GM19455 (cell line): ENCODE results near the gene ALMS1.
"Not testable (repeated sequence)": the region's sequence is repeated elsewhere in the genome, so short reads cannot be mapped to it uniquely, and the experiment has no call there.

Experiments used
- ATAC-seq: cut with Tn5 transposase; IDR thresholded peaks from one replicate; pipeline ENCODE4 v1.9.1; 2021; ENCODE audit not compliant: unreplicated experiment

ALMS1 gene

GRCh38 chr2:73504850-73505249, 119.2 kb downstream of the ALMS1 start:
- not testable (repeated sequence) for ATAC-seq

DNA sequence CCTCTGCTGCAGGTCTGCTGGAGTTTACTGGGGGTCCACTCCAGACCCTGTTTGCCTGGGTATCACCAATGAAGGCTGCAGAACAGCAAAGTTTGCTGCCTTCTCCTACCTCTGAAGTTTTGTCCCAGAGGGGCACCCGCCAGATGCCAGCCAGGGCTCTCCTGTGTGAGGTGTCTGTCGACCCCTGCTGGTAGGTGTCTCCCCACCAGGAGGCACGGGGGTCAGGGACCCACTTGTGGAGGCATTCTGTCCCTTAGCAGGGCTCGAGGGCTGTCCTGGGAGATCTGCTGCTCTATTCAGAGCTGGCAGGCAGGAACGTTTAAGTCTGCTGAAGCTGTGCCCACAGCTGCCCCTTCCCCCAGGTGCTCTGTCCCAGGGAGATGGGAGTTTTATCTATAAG, 124.8 kb downstream of the ALMS1 start:
- ATAC-seq = not testable (repeated sequence)

GRCh38 chr2:73516033-73516432, 130.4 kb downstream of the ALMS1 start:
- no peak for ATAC-seq

- no peak for ATAC-seq
Observed at GRCh38 chr2:73528688-73529087, 143.1 kb downstream of the ALMS1 start.

- ATAC-seq = not testable (repeated sequence)
Observed at GRCh38 chr2:73530773-73531172, 145.1 kb downstream of the ALMS1 start.

DNA sequence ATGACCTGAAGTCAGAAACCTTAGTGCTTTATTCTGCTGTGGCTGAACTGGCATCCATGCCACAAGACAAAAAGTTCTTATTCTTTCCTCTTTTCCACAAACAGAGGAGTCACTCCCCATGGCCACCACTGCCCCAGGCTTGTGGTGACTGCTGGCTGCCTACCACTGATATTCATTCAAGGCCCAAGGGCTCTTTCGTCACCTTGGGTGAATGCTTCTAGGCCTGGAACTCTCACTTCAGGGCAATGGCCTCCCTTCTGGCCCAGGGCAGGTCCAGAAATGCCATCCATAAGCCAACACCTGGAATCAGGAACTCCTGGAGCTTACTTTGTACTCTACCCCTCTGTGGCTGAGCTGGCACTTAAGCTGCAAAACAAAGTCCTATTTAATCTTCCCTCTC, 146.7 kb downstream of the ALMS1 start:
- no peak for ATAC-seq

GRCh38 chr2:73536133-73536840, 150.7 kb downstream of the ALMS1 start:
- no peak for ATAC-seq

DNA sequence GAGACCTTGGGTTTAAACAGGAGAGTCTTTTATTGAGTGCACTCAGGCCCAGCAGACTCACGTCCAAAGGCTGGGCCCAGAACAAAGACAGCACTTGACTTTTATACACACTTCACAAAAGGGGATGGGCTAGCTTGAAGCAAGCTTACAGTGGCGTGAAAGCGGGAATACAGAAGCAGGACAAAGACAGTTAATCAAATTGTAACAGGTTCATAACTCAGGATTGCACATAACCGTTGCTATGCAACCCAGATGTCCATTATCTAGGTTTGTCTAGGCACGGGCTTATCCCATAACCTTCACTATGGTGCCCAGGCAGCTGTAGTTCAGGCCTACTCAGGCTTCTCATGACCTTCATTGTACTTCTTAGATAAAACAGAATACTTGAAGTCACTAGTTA, 175.2 kb downstream of the ALMS1 start:
- not testable (repeated sequence) for ATAC-seq

GRCh38 chr2:73561422-73561821, 175.8 kb downstream of the ALMS1 start:
- no peak for ATAC-seq

GRCh38 chr2:73564986-73565385, 179.3 kb downstream of the ALMS1 start:
- no peak for ATAC-seq

- ATAC-seq = no peak
Observed at GRCh38 chr2:73566288-73566878, 180.7 kb downstream of the ALMS1 start.

DNA sequence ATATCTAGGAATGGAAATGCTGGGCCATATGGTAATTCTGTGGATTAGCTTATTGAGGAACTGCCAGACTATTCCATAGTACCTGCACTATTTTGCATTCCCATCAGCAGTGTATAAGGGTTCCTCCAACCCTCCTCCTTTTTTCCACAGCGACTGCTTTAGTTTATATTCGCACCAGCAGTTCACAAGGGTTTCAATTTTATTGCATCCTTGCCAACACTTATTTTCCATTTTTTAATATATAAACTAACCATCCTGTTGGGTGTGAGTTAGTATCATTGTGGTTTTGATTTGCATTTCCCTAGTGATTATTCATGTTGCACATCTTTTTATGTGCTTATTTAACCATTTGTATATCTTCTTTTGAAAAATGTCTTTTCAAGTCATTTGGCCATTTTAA, 189.6 kb downstream of the ALMS1 start:
- no peak for ATAC-seq

DNA sequence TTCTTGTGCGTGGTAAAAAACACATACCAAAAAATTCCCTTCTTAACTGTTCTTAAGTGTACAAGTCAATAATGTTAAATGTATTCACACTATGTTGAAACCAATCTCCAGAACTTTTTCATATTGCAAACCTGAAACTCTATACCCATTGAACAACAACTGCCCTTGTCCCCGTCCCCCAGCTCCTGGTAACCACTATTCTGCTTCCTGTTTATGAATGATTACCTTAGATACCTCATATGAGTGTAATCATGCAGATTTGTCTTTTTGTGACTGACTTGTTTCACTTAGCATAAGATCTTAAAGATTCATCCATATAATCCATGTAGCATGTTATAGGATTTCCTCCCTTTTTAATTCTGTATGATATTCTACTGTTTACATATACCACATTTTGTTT, 196.7 kb downstream of the ALMS1 start:
- no peak for ATAC-seq

DNA sequence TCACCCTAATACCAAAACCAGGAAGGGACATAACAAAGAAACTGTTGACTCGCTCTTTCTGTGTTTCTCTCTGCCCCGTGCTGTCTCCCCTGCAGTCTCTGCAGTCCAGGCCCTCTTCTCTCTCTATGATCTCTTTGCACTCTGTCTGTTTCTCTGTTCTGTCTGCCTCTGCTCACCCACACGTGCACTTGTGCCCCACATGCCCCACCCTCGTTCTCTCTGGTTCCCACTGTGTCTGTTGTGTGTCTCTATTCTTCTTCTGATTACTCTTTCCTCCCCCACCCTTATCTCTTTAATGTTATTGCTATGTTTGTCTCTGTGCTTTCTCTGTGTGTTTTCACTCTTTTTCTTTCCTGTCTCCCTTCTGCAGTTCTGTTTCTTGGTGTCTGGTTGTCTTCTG, 202.5 kb downstream of the ALMS1 start:
- no peak for ATAC-seq

DNA sequence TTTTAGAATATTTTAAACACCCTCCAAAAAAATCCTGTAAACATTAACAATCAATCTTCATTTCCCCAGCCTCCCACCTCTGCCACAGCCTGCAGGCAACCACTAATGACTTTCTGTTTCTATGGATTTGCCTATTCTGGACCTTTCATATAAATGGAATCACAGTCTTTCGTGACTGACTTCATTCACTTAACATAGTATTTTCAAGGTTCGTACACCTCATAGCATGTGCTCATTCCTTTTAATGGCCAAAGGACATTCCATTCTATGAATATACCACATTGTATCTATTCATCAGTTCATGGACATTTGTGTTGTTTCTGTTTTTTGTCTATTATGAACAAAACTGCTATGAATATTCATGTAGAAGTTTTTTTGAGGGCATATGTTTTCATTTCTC, 208.0 kb downstream of the ALMS1 start:
- ATAC-seq = no peak

DNA sequence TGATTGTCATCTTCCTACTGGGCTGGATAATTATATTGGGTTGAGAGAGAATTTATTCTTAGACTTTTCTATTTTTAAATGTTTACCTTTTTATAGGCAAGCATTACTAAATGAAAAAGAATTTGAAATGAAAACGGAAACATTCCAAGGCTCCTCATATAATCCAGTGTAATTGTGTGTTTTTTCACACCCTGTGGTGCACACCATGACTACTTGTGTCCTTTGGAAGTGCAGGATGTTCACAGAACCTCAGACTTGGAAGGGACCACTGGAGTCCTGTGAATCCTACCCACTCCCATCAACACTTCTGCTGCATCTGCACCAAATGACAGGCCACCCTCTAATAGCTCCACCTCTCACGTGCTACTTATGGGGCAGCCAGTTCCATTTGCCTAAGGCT, 208.6 kb downstream of the ALMS1 start:
- ATAC-seq = no peak

- ATAC-seq = no peak
Observed at GRCh38 chr2:73601780-73602179, 216.1 kb downstream of the ALMS1 start.

DNA sequence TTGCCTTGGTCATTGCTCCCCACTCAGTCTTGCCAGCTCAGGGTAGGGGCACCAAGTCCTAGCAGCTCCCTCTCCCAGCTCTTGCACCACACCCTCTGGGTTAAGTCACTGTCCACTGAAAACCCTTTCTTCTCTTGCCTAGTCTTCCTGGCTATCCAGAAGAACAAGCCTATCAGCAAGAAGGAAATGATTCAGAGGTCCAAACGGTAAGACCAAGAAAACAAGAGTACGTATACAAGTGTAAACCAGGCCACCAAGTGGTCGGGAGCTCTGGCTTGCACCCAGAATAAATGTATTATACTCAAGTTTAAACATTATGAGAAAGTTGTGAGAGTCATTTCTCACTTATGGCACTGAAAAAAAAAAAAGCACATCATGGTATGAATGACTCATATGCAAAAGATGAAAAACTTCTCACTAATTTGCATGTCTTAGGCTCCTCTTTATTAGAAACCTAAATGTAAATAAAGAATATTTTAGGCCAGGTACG, 217.5 kb downstream of the ALMS1 start:
- ATAC-seq = not testable (repeated sequence)

GRCh38 chr2:73604589-73604988, 219.0 kb downstream of the ALMS1 start:
- not testable (repeated sequence) for ATAC-seq

DNA sequence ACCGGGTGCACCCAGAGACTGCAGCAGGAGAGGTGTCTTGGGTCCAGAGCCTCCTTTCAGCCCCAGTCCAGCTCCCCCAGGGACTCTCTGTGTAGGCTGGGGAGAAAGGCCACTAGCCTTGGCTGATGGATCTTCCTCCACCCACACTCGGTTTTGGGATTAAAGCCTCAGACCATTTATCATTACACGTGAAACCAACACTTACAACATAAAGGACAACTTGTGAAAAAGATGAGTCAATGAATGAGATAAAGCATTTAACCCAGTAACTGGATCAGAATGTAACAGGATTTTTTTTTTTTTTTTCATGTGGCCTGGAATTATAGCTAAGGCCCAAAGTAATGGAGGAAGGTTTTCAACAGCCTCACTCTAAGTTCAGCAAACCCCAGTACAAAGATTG, 224.5 kb downstream of the ALMS1 start:
- ATAC-seq = no peak

- ATAC-seq = no peak
Observed at GRCh38 chr2:73611193-73611592, 225.6 kb downstream of the ALMS1 start.

DNA sequence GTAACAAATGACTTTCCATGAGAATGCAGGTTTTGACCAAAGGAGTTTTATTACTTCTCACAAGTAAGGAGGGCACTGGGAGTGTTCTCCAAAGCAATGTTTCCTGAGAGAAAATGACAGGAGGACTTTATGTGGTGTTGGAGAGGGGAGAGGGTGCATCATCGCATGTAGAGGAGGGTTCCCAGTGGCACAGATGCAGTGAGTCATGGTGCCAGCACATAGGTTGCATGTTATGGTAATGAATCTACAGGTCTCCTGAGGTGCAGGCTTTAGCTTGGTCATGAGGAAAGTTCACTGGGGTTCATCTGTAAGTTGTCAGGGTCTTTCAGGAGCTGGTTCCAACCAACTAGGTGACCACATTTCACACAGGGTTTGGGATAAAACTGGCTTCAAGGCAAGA, 226.2 kb downstream of the ALMS1 start:
- ATAC-seq = no peak

DNA sequence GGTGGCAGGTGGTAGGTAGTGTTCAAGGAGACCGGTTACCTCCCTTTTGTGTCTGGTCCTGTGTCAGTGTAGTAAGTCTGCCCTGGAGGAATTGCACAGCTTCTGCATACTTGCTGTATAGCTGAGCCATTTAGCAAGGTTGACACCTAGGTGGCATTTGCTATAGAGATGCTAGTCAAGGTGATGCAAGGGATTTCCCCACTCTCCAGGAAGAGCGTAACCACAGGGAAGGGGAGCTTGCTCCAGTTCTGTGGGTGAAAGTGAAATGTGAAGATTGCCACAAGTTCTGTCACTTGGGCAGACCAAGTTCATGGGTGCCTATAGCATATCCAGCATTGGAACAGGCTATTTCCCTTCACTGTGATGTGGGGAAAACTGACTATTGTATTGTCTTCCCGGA, 228.5 kb downstream of the ALMS1 start:
- ATAC-seq = no peak
